Neural progenitor cell (in vitro differentiated cells): ENCODE results near the gene MRPL53. TPM values are rescaled to one million over a fixed set of nuclear protein-coding genes. Genes with fewer than 3 reads are reported as not detected.
A peak's percentile ranks its signal among the peaks of the same experiment; 100 is the strongest.

ENCODE experiments used
- DNase-seq: peaks from one replicate; pipeline ENCODE4 v3.0.0-alpha.2; 2016; ENCODE audit warnings: low spot score
- H2AFZ ChIP-seq: fragments of 200-600 bp; sonication (generic); replicated peaks from 2 replicates; pipeline ENCODE4 v1.6.1; 2016; ENCODE audit warnings: antibody characterized with exemption
- H3F3A ChIP-seq: fragments of 200-600 bp; sonication (generic); 2 replicates; pipeline ENCODE4 v1.6.1; 2016; ENCODE audit warnings: antibody characterized with exemption, low read depth
- H3K27ac ChIP-seq: fragments of 200-600 bp; sonication (generic); 2 replicates; pipeline ENCODE4 v1.5.1; 2016; ENCODE audit warnings: mild to moderate bottlenecking
- H3K27me3 ChIP-seq: fragments of 200-600 bp; sonication (generic); 2 replicates; pipeline ENCODE4 v1.6.1; 2016; ENCODE audit warnings: mild to moderate bottlenecking, moderate library complexity
- H3K36me3 ChIP-seq: fragments of 200-600 bp; sonication (generic); 2 replicates; pipeline ENCODE4 v1.5.1; 2016
- H3K4me1 ChIP-seq: fragments of 200-600 bp; sonication (generic); 2 replicates; pipeline ENCODE4 v1.6.1; 2016; ENCODE audit warnings: mixed run types
- H3K4me2 ChIP-seq: fragments of 200-600 bp; sonication (generic); 2 replicates; pipeline ENCODE4 v1.6.1; 2016
- H3K4me3 ChIP-seq: fragments of 200-600 bp; sonication (generic); 2 replicates; pipeline ENCODE4 v1.5.1; 2016
- H3K79me2 ChIP-seq: fragments of 200-600 bp; sonication (generic); 2 replicates; pipeline ENCODE4 v1.6.1; 2016; ENCODE audit warnings: low read depth
- H3K9ac ChIP-seq: fragments of 200-600 bp; sonication (generic); 2 replicates; pipeline ENCODE4 v1.6.1; 2016
- H3K9me3 ChIP-seq: fragments of 200-600 bp; sonication (generic); 2 replicates; pipeline ENCODE4 v1.5.1; 2016; ENCODE audit warnings: low read depth
- H4K20me1 ChIP-seq: fragments of 200-600 bp; sonication (generic); 2 replicates; pipeline ENCODE4 v1.6.1; 2016; ENCODE audit warnings: low read depth
- H3K27ac Mint-ChIP-seq: 3 replicates; pipeline ENCODE4 v1.8.0; 2021; ENCODE audit warnings: mixed read lengths
- H3K27me3 Mint-ChIP-seq: 2 replicates; pipeline ENCODE4 v1.8.0; 2022; ENCODE audit warnings: low read depth, mild to moderate bottlenecking, inconsistent platforms, moderate library complexity, mixed read lengths; ENCODE audit not compliant: insufficient read depth
- H3K36me3 Mint-ChIP-seq: 3 replicates; pipeline ENCODE4 v1.8.0; 2021; ENCODE audit warnings: mixed read lengths
- H3K4me1 Mint-ChIP-seq: 3 replicates; pipeline ENCODE4 v1.8.0; 2021; ENCODE audit warnings: mixed read lengths
- H3K4me3 Mint-ChIP-seq: 3 replicates; pipeline ENCODE4 v1.8.0; 2021; ENCODE audit warnings: mild to moderate bottlenecking, moderate library complexity, mixed read lengths
- H3K9me3 Mint-ChIP-seq: 3 replicates; pipeline ENCODE4 v1.8.0; 2020; ENCODE audit warnings: mixed read lengths
- CTCF ChIP-seq: fragments of 200-600 bp; sonication (generic); IDR thresholded peaks from 2 replicates; pipeline ENCODE4 v1.5.1; 2017; ENCODE audit warnings: antibody characterized with exemption, mild to moderate bottlenecking
- EZH2 ChIP-seq: fragments of 200-600 bp; sonication (generic); IDR thresholded peaks from 2 replicates; pipeline ENCODE4 v1.6.1; 2017; ENCODE audit warnings: antibody characterized with exemption, mild to moderate bottlenecking, moderate library complexity
- EZH2phosphoT487 ChIP-seq: fragments of 200-600 bp; sonication (generic); IDR thresholded peaks from 2 replicates; pipeline ENCODE4 v1.6.1; 2017; ENCODE audit warnings: antibody characterized with exemption
- total RNA-seq: library from RNA; depleted of rRNA; stranded (reverse); fragments of >200 nt; gene quantifications from 2 replicates; pipeline ENCODE4 v1.2.3, GENCODE V29; 2015; ENCODE audit warnings: low replicate concordance

MRPL53 gene
- total RNA-seq, 1 donor from 2014 or later, result 9.8 TPM

- Histone ChIP-seq H3K79me2 (peaks cover 55% of the 10 kb centered on the region), H3K4me3 (no peak overlapping the region), H3K9me3 (no peaks in the 10 kb centered on the region), H3K9ac (peak overlapping the region; percentile 12), H3F3A (peaks cover 39% of the 10 kb centered on the region), H3K27me3 (peaks cover 7% of the 10 kb centered on the region), H3K4me2 (peak overlapping the region; percentile 98), H3K36me3 (no peaks in the 10 kb centered on the region), H3K27ac (no peak overlapping the region), H2AFZ (no peak overlapping the region), H3K4me1 (peaks cover 18% of the 10 kb centered on the region), H4K20me1 (peaks cover 18% of the 10 kb centered on the region)
- H3K27ac Mint-ChIP-seq, result peak overlapping the region; percentile 5
- DNase-seq, result no peak
- no peaks in the 10 kb centered on the region for H3K9me3 Mint-ChIP-seq
- peaks cover 22% of the 10 kb centered on the region for H3K27me3 Mint-ChIP-seq
- H3K36me3 Mint-ChIP-seq, result peaks cover 13% of the 10 kb centered on the region
- peak overlapping the region; percentile 92 for H3K4me3 Mint-ChIP-seq
- TF ChIP-seq EZH2, result no peak
- no peak for TF ChIP-seq CTCF
- no peak for TF ChIP-seq EZH2phosphoT487
- peaks cover 36% of the 10 kb centered on the region for H3K4me1 Mint-ChIP-seq
These were observed 34.2 kb downstream of the MRPL53 start for GRCh38 chr2:74438248-74438647.

DNA sequence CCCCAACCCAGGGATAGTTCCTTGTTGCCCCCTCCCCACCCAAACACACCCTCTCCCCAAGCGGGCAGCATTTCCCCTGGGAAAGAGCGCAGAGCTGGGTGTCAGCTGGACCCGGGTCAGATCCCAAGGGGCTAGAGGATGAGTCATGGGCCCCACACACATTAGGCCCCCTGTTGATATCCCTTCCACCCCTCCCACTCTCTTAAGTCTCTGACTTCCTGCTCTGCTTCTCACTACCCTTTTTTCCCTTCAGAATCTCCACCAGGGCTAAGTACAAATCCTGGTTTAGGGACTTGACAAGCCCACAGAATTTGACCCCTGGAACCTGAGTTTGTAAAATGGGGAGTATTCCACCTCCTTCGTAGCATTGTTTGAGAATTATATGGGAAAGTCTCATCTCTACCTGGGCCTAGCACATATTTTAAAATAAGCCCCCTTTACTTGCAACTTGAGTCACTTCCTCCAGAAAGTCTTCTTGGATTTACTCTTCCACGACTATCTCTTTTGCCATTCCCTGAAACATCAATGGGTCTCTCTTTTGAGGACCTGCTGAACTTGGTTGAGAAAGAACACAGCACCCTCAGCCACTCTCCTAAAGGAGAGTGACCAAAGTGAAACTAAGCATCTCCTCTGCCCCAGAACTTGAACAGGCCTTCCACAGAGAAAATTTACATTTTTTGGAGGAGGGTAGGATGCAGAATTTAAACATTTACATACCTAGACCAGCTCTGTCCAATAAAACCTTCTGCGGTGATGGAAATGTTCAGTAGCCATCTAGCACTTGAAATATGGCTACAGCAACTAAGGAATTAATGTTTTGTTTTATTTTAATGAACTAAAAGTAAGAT is 35.4 kb downstream of the MRPL53 start:
- H3K9ac ChIP-seq, result no peak overlapping the region
- H3K4me2 ChIP-seq, result no peak overlapping the region
- TF ChIP-seq EZH2phosphoT487 (no peak), CTCF (no peak), EZH2 (no peak)
- Mint-ChIP-seq H3K27ac (peak overlapping the region; percentile 68), H3K36me3 (peaks cover 13% of the 10 kb centered on the region), H3K4me3 (no peak overlapping the region), H3K4me1 (peaks cover 33% of the 10 kb centered on the region), H3K9me3 (no peaks in the 10 kb centered on the region), H3K27me3 (peaks cover 19% of the 10 kb centered on the region)
- H3K4me1 ChIP-seq, result peaks cover 18% of the 10 kb centered on the region
- no peaks in the 10 kb centered on the region for H3K36me3 ChIP-seq
- peaks cover 30% of the 10 kb centered on the region for H3F3A ChIP-seq
- H4K20me1 ChIP-seq, result peaks cover 19% of the 10 kb centered on the region
- no peaks in the 10 kb centered on the region for H3K9me3 ChIP-seq
- no peak overlapping the region for H2AFZ ChIP-seq
- no peak for DNase-seq
- peaks cover 57% of the 10 kb centered on the region for H3K79me2 ChIP-seq
- no peak overlapping the region for H3K4me3 ChIP-seq
- H3K27me3 ChIP-seq, result no peaks in the 10 kb centered on the region
- no peak overlapping the region for H3K27ac ChIP-seq

DNA sequence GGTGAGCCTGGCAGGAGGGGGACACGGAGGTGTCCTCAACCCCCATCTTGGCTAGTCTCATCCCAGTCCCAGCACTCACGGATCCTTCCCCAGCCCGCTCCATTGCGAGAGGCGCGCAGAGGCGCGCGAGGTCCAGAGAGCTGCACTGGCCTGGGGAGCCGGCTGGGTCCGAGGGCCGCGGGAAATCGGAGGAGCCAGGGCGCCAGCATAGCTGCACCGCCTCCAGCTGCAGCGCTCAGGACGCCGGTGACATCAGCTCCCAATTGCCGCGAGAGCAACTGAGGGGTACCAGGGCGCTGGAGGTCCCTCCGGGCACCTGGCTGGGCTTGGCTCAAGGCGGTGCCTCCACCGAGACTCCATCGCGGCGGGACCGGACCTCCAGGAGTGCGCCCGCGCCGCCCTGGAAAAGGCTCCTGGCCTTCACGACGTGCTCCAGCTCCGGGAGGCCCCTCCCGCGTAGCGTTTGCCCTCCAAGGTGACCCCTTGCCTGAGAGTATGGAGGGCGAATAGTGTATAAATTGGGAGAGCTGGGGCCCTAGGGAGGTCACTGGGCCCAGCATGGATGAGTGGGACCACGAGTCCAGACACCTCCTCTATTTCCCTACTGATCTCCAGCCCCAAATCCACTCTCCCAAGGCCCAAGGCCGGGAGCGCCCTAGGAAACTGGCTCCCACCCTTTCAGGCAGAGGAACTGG is 36.2 kb downstream of the MRPL53 start:
- Mint-ChIP-seq H3K27ac (no peak overlapping the region), H3K36me3 (peaks cover 15% of the 10 kb centered on the region), H3K4me3 (no peak overlapping the region), H3K9me3 (no peaks in the 10 kb centered on the region), H3K27me3 (peaks cover 19% of the 10 kb centered on the region), H3K4me1 (peaks cover 33% of the 10 kb centered on the region)
- DNase-seq, result no peak
- TF ChIP-seq EZH2phosphoT487, result no peak
- TF ChIP-seq EZH2, result no peak
- H3K4me2 ChIP-seq, result no peak overlapping the region
- peaks cover 22% of the 10 kb centered on the region for H3F3A ChIP-seq
- no peaks in the 10 kb centered on the region for H3K9me3 ChIP-seq
- no peak overlapping the region for H2AFZ ChIP-seq
- H3K79me2 ChIP-seq, result peaks cover 57% of the 10 kb centered on the region
- no peak overlapping the region for H3K4me3 ChIP-seq
- no peaks in the 10 kb centered on the region for H3K27me3 ChIP-seq
- H3K9ac ChIP-seq, result no peak overlapping the region
- no peaks in the 10 kb centered on the region for H3K36me3 ChIP-seq
- peaks cover 23% of the 10 kb centered on the region for H4K20me1 ChIP-seq
- H3K27ac ChIP-seq, result no peak overlapping the region
- H3K4me1 ChIP-seq, result peaks cover 18% of the 10 kb centered on the region
